Activated B cell treated with CpG ODN at 0.5 μM for 24 hours (primary cell): Measurements from ENCODE around the gene ETS1. TPM values are rescaled to one million over a fixed set of nuclear protein-coding genes. Genes with fewer than 3 reads are reported as not detected.
A peak's percentile ranks its signal among the peaks of the same experiment; 100 is the strongest.

Source experiments
- ATAC-seq: fragments of 200-7000 bp; cut with Tn5 transposase; one replicate; pipeline ENCODE4 v1.10.0; 2021; ENCODE audit warnings: low read depth, mild to moderate bottlenecking, moderate library complexity
- CTCF ChIA-PET: fragments of 350-600 bp; sonication (Branson Sonifier 250); formaldehyde crosslinking; loops from one replicate; lab custom pipeline; 2021; ENCODE audit warnings: antibody characterized with exemption; lab: Charles Lee
- POLR2A ChIA-PET: fragments of 350-600 bp; sonication (Branson Sonifier 250); formaldehyde crosslinking; loops from one replicate; lab custom pipeline; 2021; ENCODE audit warnings: antibody characterized with exemption; lab: Charles Lee
- DNase-seq: peaks from one replicate; pipeline ENCODE4 v3.0.0; 2022
- H3K27ac Mint-ChIP-seq: one replicate; pipeline ENCODE4 v1.8.0; 2020; ENCODE audit warnings: mixed read lengths
- H3K27me3 Mint-ChIP-seq: one replicate; pipeline ENCODE4 v1.8.0; 2021; ENCODE audit warnings: mixed read lengths
- H3K36me3 Mint-ChIP-seq: one replicate; pipeline ENCODE4 v1.8.0; 2021; ENCODE audit warnings: low read depth, mixed read lengths
- H3K4me1 Mint-ChIP-seq: one replicate; pipeline ENCODE4 v1.8.0; 2021; ENCODE audit warnings: mixed read lengths
- H3K4me3 Mint-ChIP-seq: one replicate; pipeline ENCODE4 v1.8.0; 2020; ENCODE audit warnings: mild to moderate bottlenecking, mixed read lengths
- H3K9me3 Mint-ChIP-seq: one replicate; pipeline ENCODE4 v1.8.0; 2020; ENCODE audit warnings: mixed read lengths
- intact Hi-C: fragments of 100-400 bp; cut with micrococcal nuclease; formaldehyde crosslinking; loops from one replicate; pipeline ENCODE4 v1.15.1; 2024
- total RNA-seq: library from RNA; stranded (reverse); gene quantifications from 2 replicates; pipeline ENCODE4 v1.2.3, GENCODE V29; 2022
- TF ChIP-seq, protein P1 (sequence below): fragments of 200-600 bp; IDR thresholded peaks from one replicate; pipeline ENCODE4 v1.8.0; 2022; ENCODE audit warnings: antibody characterized with exemption, mild to moderate bottlenecking

Gene ETS1
- total RNA-seq, 1 donor from 2014 or later = 301 TPM

DNA sequence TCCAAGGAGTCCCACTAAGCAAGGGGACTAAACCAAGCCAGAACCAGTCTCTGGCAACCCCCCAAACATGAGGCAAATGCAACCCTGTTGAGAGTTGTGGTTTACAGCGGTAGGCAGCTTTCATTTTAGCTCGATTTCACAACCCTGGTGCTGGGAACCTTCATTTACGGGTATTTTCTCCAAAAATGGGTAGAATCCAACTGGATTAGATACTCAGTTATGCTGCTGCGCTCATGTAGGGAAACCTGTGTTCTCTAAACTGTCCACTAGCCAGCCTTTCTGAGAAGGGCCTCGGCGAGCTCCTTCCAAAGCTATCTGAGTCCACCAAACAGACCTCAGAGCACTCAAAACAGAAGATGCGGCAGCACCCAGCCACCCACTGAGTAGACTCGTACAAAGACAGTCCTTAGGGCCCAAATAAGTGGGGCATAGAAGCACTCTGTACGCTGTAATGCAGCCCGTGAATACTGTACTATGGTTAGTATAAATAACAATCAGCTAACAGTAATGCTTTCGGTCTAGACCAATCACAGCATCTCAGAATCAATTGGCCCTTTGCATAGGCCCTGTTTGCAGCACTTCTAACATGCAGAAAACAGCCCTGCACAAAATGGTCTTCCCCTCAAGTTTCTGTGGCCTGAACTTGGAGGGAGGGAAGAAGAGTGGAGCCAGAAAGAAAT lies 104.7 kb downstream of the ETS1 start:
- no peaks in the 10 kb centered on the region for H3K27me3 Mint-ChIP-seq
- TF ChIP-seq, protein P1, sequence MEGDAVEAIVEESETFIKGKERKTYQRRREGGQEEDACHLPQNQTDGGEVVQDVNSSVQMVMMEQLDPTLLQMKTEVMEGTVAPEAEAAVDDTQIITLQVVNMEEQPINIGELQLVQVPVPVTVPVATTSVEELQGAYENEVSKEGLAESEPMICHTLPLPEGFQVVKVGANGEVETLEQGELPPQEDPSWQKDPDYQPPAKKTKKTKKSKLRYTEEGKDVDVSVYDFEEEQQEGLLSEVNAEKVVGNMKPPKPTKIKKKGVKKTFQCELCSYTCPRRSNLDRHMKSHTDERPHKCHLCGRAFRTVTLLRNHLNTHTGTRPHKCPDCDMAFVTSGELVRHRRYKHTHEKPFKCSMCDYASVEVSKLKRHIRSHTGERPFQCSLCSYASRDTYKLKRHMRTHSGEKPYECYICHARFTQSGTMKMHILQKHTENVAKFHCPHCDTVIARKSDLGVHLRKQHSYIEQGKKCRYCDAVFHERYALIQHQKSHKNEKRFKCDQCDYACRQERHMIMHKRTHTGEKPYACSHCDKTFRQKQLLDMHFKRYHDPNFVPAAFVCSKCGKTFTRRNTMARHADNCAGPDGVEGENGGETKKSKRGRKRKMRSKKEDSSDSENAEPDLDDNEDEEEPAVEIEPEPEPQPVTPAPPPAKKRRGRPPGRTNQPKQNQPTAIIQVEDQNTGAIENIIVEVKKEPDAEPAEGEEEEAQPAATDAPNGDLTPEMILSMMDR = no peak
- H3K4me1 Mint-ChIP-seq = peaks cover 95% of the 10 kb centered on the region
- H3K9me3 Mint-ChIP-seq = no peaks in the 10 kb centered on the region
- ChIA-PET CTCF (interaction anchor here (0.9 to 3.5 kb wide), 9 partner anchors 9 to 348 kb away, joined by 3 to 27 read pairs (median 4); no protein-coding TSS in a partner anchor), POLR2A (interaction anchor here (0.7 to 5.5 kb wide), 13 partner anchors 11 to 244 kb away, joined by 3 to 107 read pairs (median 11); no protein-coding TSS in a partner anchor)
- peak overlapping the region; percentile 67 for H3K4me3 Mint-ChIP-seq
- DNase-seq (no peak), ATAC-seq (peak; percentile 18)
- H3K36me3 Mint-ChIP-seq = peaks cover 92% of the 10 kb centered on the region
- H3K27ac Mint-ChIP-seq = peak overlapping the region; percentile 89
- intact Hi-C loops = loop anchor here (1.0 kb wide), 5 partner anchors 11 to 192 kb away; no protein-coding TSS in a partner anchor

DNA sequence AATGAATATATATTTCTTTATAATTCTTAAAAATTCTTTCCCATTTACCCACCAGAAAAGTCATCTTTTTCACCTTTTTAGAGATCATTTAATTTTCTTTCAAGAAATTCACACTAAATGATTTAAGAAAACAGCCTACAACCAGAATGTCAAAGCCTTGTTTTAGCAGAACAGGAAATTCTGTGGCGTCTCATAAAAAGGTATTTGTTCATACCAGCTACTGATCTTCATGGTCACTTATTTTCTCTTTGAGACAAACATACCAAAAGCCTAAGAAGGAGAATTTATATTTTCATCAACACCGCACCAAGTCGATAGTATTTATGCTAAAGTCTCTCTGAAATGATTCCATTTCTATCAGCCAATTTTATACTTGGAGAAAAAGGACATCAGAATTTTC lies 105.3 kb downstream of the ETS1 start:
- ATAC-seq = no peak
- H3K36me3 Mint-ChIP-seq = peaks cover 94% of the 10 kb centered on the region
- peak overlapping the region; percentile 67 for H3K4me3 Mint-ChIP-seq
- H3K4me1 Mint-ChIP-seq = peaks cover 99% of the 10 kb centered on the region
- intact Hi-C loops = no loop called here
- CTCF ChIA-PET = interaction anchor here (0.9 to 3.5 kb wide), 9 partner anchors 8 to 348 kb away, joined by 3 to 27 read pairs (median 4); no protein-coding TSS in a partner anchor
- H3K9me3 Mint-ChIP-seq = no peaks in the 10 kb centered on the region
- DNase-seq = no peak
- no peaks in the 10 kb centered on the region for H3K27me3 Mint-ChIP-seq
- H3K27ac Mint-ChIP-seq = peak overlapping the region; percentile 89
- TF ChIP-seq, protein P1 = no peak
- POLR2A ChIA-PET = interaction anchor here (0.9 to 5.5 kb wide), 10 partner anchors 10 to 192 kb away, joined by 3 to 107 read pairs (median 18); no protein-coding TSS in a partner anchor

GRCh38 chr11:128481135-128481534 lies 106.2 kb downstream of the ETS1 start:
- H3K27ac Mint-ChIP-seq = peak overlapping the region; percentile 89
- H3K27me3 Mint-ChIP-seq = no peaks in the 10 kb centered on the region
- intact Hi-C loops = no loop called here
- CTCF ChIA-PET = no interaction called here
- no peak for DNase-seq
- TF ChIP-seq, protein P1 = no peak
- H3K4me1 Mint-ChIP-seq = peaks cover 99% of the 10 kb centered on the region
- H3K9me3 Mint-ChIP-seq = no peaks in the 10 kb centered on the region
- POLR2A ChIA-PET = interaction anchor here (0.7 to 5.5 kb wide), 6 partner anchors 9 to 48 kb away, joined by 5 to 107 read pairs (median 32); no protein-coding TSS in a partner anchor
- H3K4me3 Mint-ChIP-seq = no peak overlapping the region
- H3K36me3 Mint-ChIP-seq = peaks cover 94% of the 10 kb centered on the region
- ATAC-seq = no peak

- H3K36me3 Mint-ChIP-seq = peaks cover 94% of the 10 kb centered on the region
- peak overlapping the region; percentile 89 for H3K27ac Mint-ChIP-seq
- DNase-seq = no peak
- H3K4me1 Mint-ChIP-seq = peaks cover 99% of the 10 kb centered on the region
- ChIA-PET CTCF (interaction anchor here (0.6 kb wide), 1 partner anchor 9 kb away, joined by 3 read pairs; no protein-coding TSS in a partner anchor), POLR2A (interaction anchor here (0.5 to 5.5 kb wide), 5 partner anchors 17 to 150 kb away, joined by 5 to 46 read pairs (median 23); no protein-coding TSS in a partner anchor)
- no peak overlapping the region for H3K4me3 Mint-ChIP-seq
- intact Hi-C loops = no loop called here
- ATAC-seq = no peak
- TF ChIP-seq, protein P1 = no peak
- H3K27me3 Mint-ChIP-seq = no peaks in the 10 kb centered on the region
- no peaks in the 10 kb centered on the region for H3K9me3 Mint-ChIP-seq
Measured at GRCh38 chr11:128480665-128481064, 106.7 kb downstream of the ETS1 start.

DNA sequence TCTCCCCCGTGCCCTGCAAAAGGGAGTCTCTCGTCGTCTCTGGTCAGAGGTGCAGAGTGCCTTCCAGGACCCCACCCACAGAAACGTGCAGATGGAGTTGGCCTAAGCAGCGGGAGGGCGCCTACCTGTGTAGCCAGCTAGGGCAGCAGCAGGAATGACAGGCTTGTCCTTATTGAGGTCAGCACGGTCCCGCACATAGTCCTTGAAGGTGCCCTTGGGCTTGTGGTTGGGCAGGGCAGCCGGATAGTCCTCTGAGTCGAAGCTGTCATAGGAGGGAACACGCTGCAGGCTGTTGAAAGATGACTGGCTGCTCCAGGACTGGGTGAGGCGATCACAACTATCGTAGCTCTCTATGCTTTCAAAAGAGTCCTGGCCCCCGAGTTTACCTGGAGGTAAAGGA lies 107.3 kb downstream of the ETS1 start:
- intact Hi-C loops = no loop called here
- TF ChIP-seq, protein P1 = no peak
- peak overlapping the region; percentile 89 for H3K27ac Mint-ChIP-seq
- ChIA-PET POLR2A (interaction anchor here (0.5 to 0.9 kb wide), 2 partner anchors 9 to 150 kb away, joined by 3 to 5 read pairs; no protein-coding TSS in a partner anchor), CTCF (interaction anchor here (0.6 kb wide), 1 partner anchor 8 kb away, joined by 3 read pairs; no protein-coding TSS in a partner anchor)
- peaks cover 94% of the 10 kb centered on the region for H3K36me3 Mint-ChIP-seq
- peak overlapping the region; percentile 19 for H3K4me3 Mint-ChIP-seq
- peaks cover 99% of the 10 kb centered on the region for H3K4me1 Mint-ChIP-seq
- H3K9me3 Mint-ChIP-seq = no peaks in the 10 kb centered on the region
- H3K27me3 Mint-ChIP-seq = no peaks in the 10 kb centered on the region
- DNase-seq (no peak), ATAC-seq (no peak)
